KOPT-K1 (cell line): ENCODE results near the gene KRTAP19-1.
"Not testable (repeated sequence)": the region's sequence is repeated elsewhere in the genome, so short reads cannot be mapped to it uniquely, and the experiment has no call there.

Source experiments
- H3K27ac ChIP-seq: fragments of 200-600 bp; sonication (generic); 2 replicates; pipeline ENCODE4 v1.5.1; 2016; ENCODE audit warnings: antibody characterized with exemption, mild to moderate bottlenecking, low read depth, low read length; ENCODE audit not compliant: poor library complexity, severe bottlenecking
- H3K36me3 ChIP-seq: fragments of 200-600 bp; sonication (generic); 2 replicates; pipeline ENCODE4 v1.5.1; 2017; ENCODE audit warnings: antibody characterized with exemption, mild to moderate bottlenecking, low read length, moderate library complexity; ENCODE audit not compliant: insufficient read depth
- H3K9me3 ChIP-seq: fragments of 200-600 bp; sonication (generic); 2 replicates; pipeline ENCODE4 v1.5.1; 2017; ENCODE audit warnings: antibody characterized with exemption, low read length, mild to moderate bottlenecking; ENCODE audit not compliant: insufficient read depth, poor library complexity, severe bottlenecking

Gene KRTAP19-1

GRCh38 chr21:30480145-30480544 is at the start of gene KRTAP19-1:
Gene KRTAP19-1, minus strand, starts transcription at chr21:30480367. Its CDS starts 50 bp downstream, at chr21:30480317.
- Histone ChIP-seq H3K36me3 (no peaks in the 10 kb centered on the region), H3K27ac (no peak within 1 kb of the TSS), H3K9me3 (no peaks in the 10 kb centered on the region)

- Histone ChIP-seq H3K27ac (no peak overlapping the region), H3K9me3 (no peaks in the 10 kb centered on the region), H3K36me3 (no peaks in the 10 kb centered on the region)
Measured at GRCh38 chr21:30518876-30519275, 38.7 kb upstream of the KRTAP19-1 start.

GRCh38 chr21:30515681-30516080 is 35.5 kb upstream of the KRTAP19-1 start:
- Histone ChIP-seq H3K36me3 (no peaks in the 10 kb centered on the region), H3K27ac (no peak overlapping the region), H3K9me3 (no peaks in the 10 kb centered on the region)

GRCh38 chr21:30505621-30506205 is 25.5 kb upstream of the KRTAP19-1 start:
- not testable (repeated sequence) for H3K36me3 ChIP-seq, H3K27ac ChIP-seq, H3K9me3 ChIP-seq

GRCh38 chr21:30502041-30502440 is 21.9 kb upstream of the KRTAP19-1 start, which contains the start of gene KRTAP19-5:
Gene KRTAP19-5, minus strand, starts transcription at chr21:30502141. Its CDS starts 51 bp downstream, at chr21:30502090.
- Histone ChIP-seq H3K27ac (no peak within 1 kb of the TSS), H3K9me3 (no peaks in the 10 kb centered on the region), H3K36me3 (no peaks in the 10 kb centered on the region)

DNA sequence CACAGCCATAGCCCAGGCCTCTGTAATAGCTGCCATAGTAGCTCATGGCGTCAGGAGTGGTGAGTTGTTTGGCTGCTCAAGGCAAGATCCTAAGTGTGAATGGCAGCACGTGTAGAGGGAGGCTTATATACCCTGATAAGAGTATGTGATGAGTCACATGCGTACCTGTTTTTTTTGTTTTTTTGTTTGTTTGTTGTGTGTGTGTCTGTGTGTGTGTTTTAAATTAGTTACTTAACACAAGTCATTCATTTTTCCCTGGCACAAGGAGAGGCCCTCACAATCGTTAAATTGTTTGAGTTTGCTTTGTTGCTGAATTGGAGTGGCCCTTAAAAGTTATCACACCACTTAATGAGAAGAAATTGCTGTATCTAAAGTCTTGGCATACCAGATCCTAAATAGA is 16.9 kb upstream of the KRTAP19-1 start, which contains the start of gene KRTAP19-4:
TSS of gene KRTAP19-4 (minus strand) at position 101 of the 400 bp plus-strand sequence. CDS start at position 46, 55 bp downstream.
- Histone ChIP-seq H3K36me3 (no peaks in the 10 kb centered on the region), H3K9me3 (no peaks in the 10 kb centered on the region), H3K27ac (no peak within 1 kb of the TSS)

GRCh38 chr21:30491963-30492428 is 11.8 kb upstream of the KRTAP19-1 start, which contains the start of gene KRTAP19-3:
Gene KRTAP19-3, minus strand, starts transcription at chr21:30492013. Its CDS starts 56 bp downstream, at chr21:30491957.
- Histone ChIP-seq H3K27ac (no peak within 1 kb of the TSS), H3K36me3 (no peaks in the 10 kb centered on the region), H3K9me3 (peaks cover 4% of the 10 kb centered on the region)

DNA sequence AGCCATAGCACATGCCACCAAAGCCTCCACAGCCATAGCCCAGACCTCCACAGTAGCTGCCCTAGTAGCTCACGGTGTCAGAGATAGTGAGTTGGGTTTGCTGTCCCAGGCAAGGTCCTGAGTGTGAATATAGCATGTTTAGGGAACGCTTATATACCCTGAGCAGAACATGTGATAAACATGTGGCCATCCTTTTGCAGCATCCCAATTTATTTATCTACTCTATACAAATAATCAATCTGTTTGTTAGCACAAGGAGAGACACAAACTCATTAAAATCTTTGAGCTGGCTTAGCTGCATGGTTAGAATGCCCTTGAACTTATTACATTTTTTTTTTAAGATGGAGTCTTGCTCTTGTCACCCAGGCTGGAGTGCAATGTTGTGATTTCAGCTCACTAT is 7.2 kb upstream of the KRTAP19-1 start, which contains the start of gene KRTAP19-2:
TSS of gene KRTAP19-2 (minus strand) at position 101 of the 400 bp plus-strand sequence. CDS start at position 13, 88 bp downstream.
- Histone ChIP-seq H3K36me3 (no peaks in the 10 kb centered on the region), H3K9me3 (peaks cover 20% of the 10 kb centered on the region), H3K27ac (no peak within 1 kb of the TSS)

- H3K27ac ChIP-seq: no peak overlapping the region
Measured at GRCh38 chr21:30486180-30486579, 6.0 kb upstream of the KRTAP19-1 start.

GRCh38 chr21:30482130-30482529 is 2.0 kb upstream of the KRTAP19-1 start:
- Histone ChIP-seq H3K9me3 (peaks cover 17% of the 10 kb centered on the region), H3K36me3 (no peaks in the 10 kb centered on the region), H3K27ac (no peak overlapping the region)

More at GRCh38 chr21:30486180-30486579, 6.0 kb upstream of the KRTAP19-1 start:
- H3K36me3 ChIP-seq: no peaks in the 10 kb centered on the region
- H3K9me3 ChIP-seq: peaks cover 20% of the 10 kb centered on the region

DNA sequence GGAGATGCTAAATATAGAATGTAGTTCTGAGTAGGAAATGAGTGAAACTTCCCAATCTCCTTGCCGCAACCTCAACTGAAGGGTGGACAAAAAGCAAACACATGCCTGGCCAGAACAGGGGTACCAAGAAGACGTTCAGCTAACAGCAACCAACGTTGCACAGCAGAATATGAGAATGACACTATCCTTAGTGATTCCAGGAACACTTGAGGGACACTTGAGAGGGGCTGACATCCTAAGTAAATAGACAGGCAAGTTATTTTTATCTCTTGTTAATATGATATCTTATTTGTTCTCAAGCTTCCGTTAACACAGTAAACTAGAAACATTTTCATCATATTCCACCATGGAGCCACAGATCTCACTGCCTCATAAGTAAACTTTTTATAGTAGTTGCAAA is 908 bp downstream of the KRTAP19-1 start:
- Histone ChIP-seq H3K27ac (no peak overlapping the region), H3K9me3 (no peaks in the 10 kb centered on the region), H3K36me3 (no peaks in the 10 kb centered on the region)

DNA sequence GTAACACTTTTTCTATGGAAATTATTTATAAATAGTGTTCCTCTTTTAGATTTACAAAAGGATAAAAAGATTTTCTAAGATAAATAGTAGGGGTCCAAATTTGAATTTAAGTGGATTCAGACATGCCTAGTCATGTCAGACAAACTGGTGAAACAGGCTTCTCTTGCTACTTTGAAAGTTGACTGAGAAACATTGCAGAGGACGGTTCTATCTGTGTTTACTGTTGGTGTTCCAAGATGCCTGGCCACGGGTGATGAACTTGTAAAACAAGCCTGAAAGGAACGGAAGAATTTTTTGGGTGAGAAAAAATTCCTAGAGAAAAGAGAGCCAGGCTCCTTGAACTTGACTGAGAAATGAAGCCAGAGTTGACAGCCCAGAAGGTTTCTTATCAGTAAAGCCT is 2.2 kb downstream of the KRTAP19-1 start:
- H3K36me3 ChIP-seq: no peaks in the 10 kb centered on the region
- no peaks in the 10 kb centered on the region for H3K9me3 ChIP-seq
- H3K27ac ChIP-seq: no peak overlapping the region

- Histone ChIP-seq H3K9me3 (no peaks in the 10 kb centered on the region), H3K27ac (no peak overlapping the region), H3K36me3 (no peaks in the 10 kb centered on the region)
Measured at GRCh38 chr21:30468900-30469714, 11.1 kb downstream of the KRTAP19-1 start.

- Histone ChIP-seq H3K9me3 (no peaks in the 10 kb centered on the region), H3K36me3 (no peaks in the 10 kb centered on the region), H3K27ac (no peak overlapping the region)
Measured at GRCh38 chr21:30463713-30464112, 16.5 kb downstream of the KRTAP19-1 start.

DNA sequence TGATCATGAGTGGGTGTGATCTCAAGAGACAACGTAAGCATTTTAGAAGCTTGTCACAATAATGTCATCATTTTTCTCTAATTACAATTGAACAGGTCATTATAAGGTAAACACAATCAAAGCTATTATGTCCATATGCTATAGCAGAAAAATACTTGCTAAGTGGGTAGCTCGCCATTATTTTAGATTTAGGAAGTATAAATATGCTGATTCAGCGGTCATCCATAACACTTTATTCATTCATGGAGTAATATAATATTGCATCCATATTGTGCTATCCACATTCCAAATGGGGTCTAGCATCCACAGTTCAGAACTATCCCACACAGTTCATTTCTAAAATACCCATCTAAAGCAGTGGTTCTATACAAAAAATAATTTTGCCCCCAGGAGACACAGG is 31.7 kb downstream of the KRTAP19-1 start:
- H3K36me3 ChIP-seq: no peaks in the 10 kb centered on the region
- no peaks in the 10 kb centered on the region for H3K9me3 ChIP-seq
- H3K27ac ChIP-seq: no peak overlapping the region
